Fibroblast of the conjunctiva (primary cell): ENCODE data around the gene TRIOBP.
A peak's percentile ranks its signal among the peaks of the same experiment; 100 is the strongest.
"Not testable (repeated sequence)": the region's sequence is repeated elsewhere in the genome, so short reads cannot be mapped to it uniquely, and the experiment has no call there.

Experiments
- DNase-seq: peaks from one replicate; pipeline ENCODE4 v3.0.0-alpha.2; 2010; ENCODE audit warnings: low read depth

TRIOBP gene

GRCh38 chr22:37696657-37697537, at the start of gene TRIOBP:
TSS of gene TRIOBP (plus strand) at chr22:37697048. CDS start at chr22:37701366, 4,318 bp downstream.
- peak; percentile 91 for DNase-seq

- DNase-seq, result no peak
Measured at GRCh38 chr22:37647317-37647716, 49.5 kb upstream of the TRIOBP start.

GRCh38 chr22:37647928-37648327, 48.9 kb upstream of the TRIOBP start:
- no peak for DNase-seq

- no peak for DNase-seq
Measured at GRCh38 chr22:37650463-37651136, 46.2 kb upstream of the TRIOBP start.

GRCh38 chr22:37654563-37655251, 42.1 kb upstream of the TRIOBP start:
- no peak for DNase-seq

- no peak for DNase-seq
Measured at GRCh38 chr22:37655252-37655563, 41.6 kb upstream of the TRIOBP start.

- not testable (repeated sequence) for DNase-seq
Measured at GRCh38 chr22:37656583-37656982, 40.3 kb upstream of the TRIOBP start.

- no peak for DNase-seq
Measured at GRCh38 chr22:37657590-37658132, 39.2 kb upstream of the TRIOBP start.

- peak; percentile 100 for DNase-seq
Measured at GRCh38 chr22:37658133-37659065, 38.4 kb upstream of the TRIOBP start, which contains the start of gene PDXP. TSS of gene PDXP (plus strand) at chr22:37658723. CDS start at chr22:37658783, 60 bp downstream.

GRCh38 chr22:37659066-37659896, 37.6 kb upstream of the TRIOBP start:
- DNase-seq, result no peak

GRCh38 chr22:37659897-37660708, 36.7 kb upstream of the TRIOBP start:
- DNase-seq, result no peak

GRCh38 chr22:37660709-37661045, 36.2 kb upstream of the TRIOBP start:
- no peak for DNase-seq

GRCh38 chr22:37661160-37661924, 35.5 kb upstream of the TRIOBP start:
- DNase-seq, result no peak

GRCh38 chr22:37662039-37662438, 34.8 kb upstream of the TRIOBP start:
- DNase-seq, result no peak

GRCh38 chr22:37663521-37664140, 33.2 kb upstream of the TRIOBP start:
- DNase-seq, result no peak

GRCh38 chr22:37664249-37665101, 32.4 kb upstream of the TRIOBP start:
- DNase-seq, result no peak

GRCh38 chr22:37665487-37665886, 31.4 kb upstream of the TRIOBP start:
- no peak for DNase-seq
